GM19240 (cell line): ENCODE measurements around the gene PRTG.

Source experiments
- DNase-seq: peaks from one replicate; pipeline ENCODE4 v3.0.0; 2011; ENCODE audit warnings: low spot score; ENCODE audit not compliant: insufficient read length

The PRTG gene

GRCh38 chr15:55564347-55565145 lies 178.4 kb downstream of the PRTG start:
- no peak for DNase-seq

- DNase-seq = no peak
These were observed 180.4 kb downstream of the PRTG start for GRCh38 chr15:55562601-55563000.
